NOMO-1 treated with DMSO at 0.1 percent for 48 hours (cell line): ENCODE measurements around the gene IRX4.
"Not testable (repeated sequence)": the region's sequence is repeated elsewhere in the genome, so short reads cannot be mapped to it uniquely, and the experiment has no call there.

ENCODE experiments used
- DNase-seq: peaks from one replicate; lab custom pipeline; 2025; ENCODE audit not compliant: unreplicated experiment; lab: John Stamatoyannopoulos, UW

IRX4 gene

GRCh38 chr5:1879292-1880263, 3.1 kb downstream of the IRX4 start:
- DNase-seq, result no peak

- no peak for DNase-seq
Observed at GRCh38 chr5:1878050-1878849, 4.5 kb downstream of the IRX4 start.

- DNase-seq, result no peak
Observed at GRCh38 chr5:1877103-1878049, 5.3 kb downstream of the IRX4 start.

GRCh38 chr5:1876660-1877064, 6.1 kb downstream of the IRX4 start:
- DNase-seq, result no peak

- no peak for DNase-seq
Observed at GRCh38 chr5:1875843-1876659, 6.7 kb downstream of the IRX4 start.

GRCh38 chr5:1875281-1875842, 7.4 kb downstream of the IRX4 start:
- no peak for DNase-seq

GRCh38 chr5:1874771-1875220, 7.9 kb downstream of the IRX4 start:
- DNase-seq, result no peak

- no peak for DNase-seq
Observed at GRCh38 chr5:1874348-1874747, 8.4 kb downstream of the IRX4 start.

GRCh38 chr5:1873243-1873959, 9.3 kb downstream of the IRX4 start:
- no peak for DNase-seq

- no peak for DNase-seq
Observed at GRCh38 chr5:1871441-1871840, 11.3 kb downstream of the IRX4 start.

GRCh38 chr5:1870435-1871272, 12.1 kb downstream of the IRX4 start:
- DNase-seq, result not testable (repeated sequence)

- no peak for DNase-seq
Observed at GRCh38 chr5:1868886-1869475, 13.7 kb downstream of the IRX4 start.

- DNase-seq, result no peak
Observed at GRCh38 chr5:1867815-1868143, 14.9 kb downstream of the IRX4 start.

GRCh38 chr5:1867114-1867814, 15.5 kb downstream of the IRX4 start:
- no peak for DNase-seq

- no peak for DNase-seq
Observed at GRCh38 chr5:1865948-1866347, 16.8 kb downstream of the IRX4 start.

- no peak for DNase-seq
Observed at GRCh38 chr5:1865486-1865885, 17.2 kb downstream of the IRX4 start.

- DNase-seq, result no peak
Observed at GRCh38 chr5:1864896-1865440, 17.8 kb downstream of the IRX4 start.
